WTC11 (cell line): Measurements from ENCODE around the gene TMEM266. TPM values are rescaled to one million over a fixed set of nuclear protein-coding genes. Genes with fewer than 3 reads are reported as not detected.

Experiments
- ATAC-seq: fragments of 200-7000 bp; cut with Tn5 transposase; 2 replicates; pipeline ENCODE4 v1.10.0; 2021; ENCODE audit warnings: mild to moderate bottlenecking, moderate library complexity
- CTCF ChIA-PET: fragments of 300-600 bp; sonication (Branson Sonifier 250); formaldehyde crosslinking; loops from one replicate; lab custom pipeline; 2021; ENCODE audit warnings: antibody characterized with exemption; lab: Charles Lee
- POLR2A ChIA-PET: fragments of 350-600 bp; sonication (Branson Sonifier 250); formaldehyde crosslinking; loops from one replicate; lab custom pipeline; 2021; ENCODE audit warnings: antibody characterized with exemption; lab: Charles Lee
- DNase-seq: peaks from one replicate; pipeline ENCODE4 v3.0.0; 2021; ENCODE audit warnings: low spot score
- H3K27ac Mint-ChIP-seq: 2 replicates; pipeline ENCODE4 v1.8.0; 2021; ENCODE audit warnings: mixed read lengths
- H3K27me3 Mint-ChIP-seq: 2 replicates; pipeline ENCODE4 v1.8.0; 2021; ENCODE audit warnings: low read depth, mild to moderate bottlenecking, moderate library complexity, mixed read lengths
- H3K36me3 Mint-ChIP-seq: 2 replicates; pipeline ENCODE4 v1.8.0; 2021; ENCODE audit warnings: mixed read lengths
- H3K4me1 Mint-ChIP-seq: 2 replicates; pipeline ENCODE4 v1.8.0; 2022; ENCODE audit warnings: mixed read lengths
- H3K4me3 Mint-ChIP-seq: 2 replicates; pipeline ENCODE4 v1.8.0; 2021; ENCODE audit warnings: mild to moderate bottlenecking, moderate library complexity, mixed read lengths
- H3K9me3 Mint-ChIP-seq: 2 replicates; pipeline ENCODE4 v1.8.0; 2021; ENCODE audit warnings: mixed read lengths
- ATF6 ChIP-seq: sonication (generic); formaldehyde crosslinking; IDR thresholded peaks from 2 replicates; pipeline ENCODE4 v1.8.1; 2023; ENCODE audit warnings: mild to moderate bottlenecking, missing genetic modification reagents
- GRHL2 ChIP-seq: fragments of 250-450 bp; sonication (Bioruptor Pico); IDR thresholded peaks from 2 replicates; pipeline ENCODE4 v1.8.0; 2022; ENCODE audit warnings: mild to moderate bottlenecking, moderate library complexity; ENCODE audit not compliant: insufficient replicate concordance, severe bottlenecking
- GTF2I ChIP-seq: fragments of 250-450 bp; sonication (Bioruptor Pico); conservative IDR thresholded peaks from 2 replicates; pipeline ENCODE4 v1.4.0; 2021; ENCODE audit warnings: mild to moderate bottlenecking
- MYBL2 ChIP-seq: sonication (generic); formaldehyde crosslinking; IDR thresholded peaks from 2 replicates; pipeline ENCODE4 v1.8.1; 2023; ENCODE audit warnings: mild to moderate bottlenecking, moderate library complexity, missing genetic modification reagents
- NFATC4 ChIP-seq: fragments of 250-450 bp; sonication (Bioruptor Pico); IDR thresholded peaks from 2 replicates; pipeline ENCODE4 v1.9.0; 2021; ENCODE audit warnings: mild to moderate bottlenecking
- PRDM15 ChIP-seq: sonication (generic); formaldehyde crosslinking; IDR thresholded peaks from 2 replicates; pipeline ENCODE4 v1.8.0; 2022; ENCODE audit warnings: missing genetic modification reagents
- PREB ChIP-seq: sonication (generic); formaldehyde crosslinking; IDR thresholded peaks from 2 replicates; pipeline ENCODE4 v1.8.1; 2022; ENCODE audit warnings: mild to moderate bottlenecking, missing genetic modification reagents, moderate library complexity, borderline replicate concordance
- STAT6 ChIP-seq: sonication (generic); formaldehyde crosslinking; conservative IDR thresholded peaks from 2 replicates; pipeline ENCODE4 v1.8.1; 2023; ENCODE audit warnings: mild to moderate bottlenecking, low read depth, missing genetic modification reagents, moderate library complexity
- TEAD1 ChIP-seq: sonication (generic); formaldehyde crosslinking; IDR thresholded peaks from 2 replicates; pipeline ENCODE4 v1.8.0; 2022; ENCODE audit warnings: mild to moderate bottlenecking, missing genetic modification reagents
- TP53 ChIP-seq: sonication (generic); formaldehyde crosslinking; IDR thresholded peaks from 2 replicates; pipeline ENCODE4 v1.8.1; 2023; ENCODE audit warnings: mild to moderate bottlenecking, missing genetic modification reagents
- USF2 ChIP-seq: sonication (generic); formaldehyde crosslinking; IDR thresholded peaks from 2 replicates; pipeline ENCODE4 v1.8.1; 2023; ENCODE audit warnings: mild to moderate bottlenecking, missing genetic modification reagents, moderate library complexity
- ZNF121 ChIP-seq: sonication (generic); formaldehyde crosslinking; IDR thresholded peaks from 2 replicates; pipeline ENCODE4 v1.8.0; 2023; ENCODE audit warnings: missing genetic modification reagents
- ZNF138 ChIP-seq: sonication (generic); formaldehyde crosslinking; conservative IDR thresholded peaks from 2 replicates; pipeline ENCODE4 v1.8.1; 2022; ENCODE audit warnings: mild to moderate bottlenecking, moderate library complexity, missing genetic modification reagents
- ZNF423 ChIP-seq: fragments of 250-450 bp; sonication (Bioruptor Pico); IDR thresholded peaks from 2 replicates; pipeline ENCODE4 v2.1.2; 2022; ENCODE audit warnings: mild to moderate bottlenecking, moderate library complexity
- ZNF532 ChIP-seq: fragments of 250-450 bp; sonication (Bioruptor Pico); IDR thresholded peaks from 2 replicates; pipeline ENCODE4 v1.9.0; 2021; ENCODE audit warnings: mild to moderate bottlenecking, borderline replicate concordance
- total RNA-seq: library from RNA; stranded (reverse); gene quantifications from 3 replicates; pipeline ENCODE4 v1.2.3, GENCODE V29; 2021

The TMEM266 gene
- total RNA-seq, 1 experiment from 2014 or later = 8.6 TPM

GRCh38 chr15:76073554-76073953 is 13.8 kb downstream of the TMEM266 start:
- no peaks in the 10 kb centered on the region for H3K27me3 Mint-ChIP-seq
- no peaks in the 10 kb centered on the region for H3K9me3 Mint-ChIP-seq
- ATAC-seq = no peak
- no peaks in the 10 kb centered on the region for H3K36me3 Mint-ChIP-seq
- no peak overlapping the region for H3K4me3 Mint-ChIP-seq
- H3K27ac Mint-ChIP-seq = no peak overlapping the region
- TF ChIP-seq PRDM15 (CRISPR knock-in tag) (no peak), ZNF121 (CRISPR knock-in tag) (no peak), TP53 (CRISPR knock-in tag) (no peak), TEAD1 (CRISPR knock-in tag) (no peak), ZNF532 (CRISPR knock-in tag) (no peak), STAT6 (CRISPR knock-in tag) (no peak), NFATC4 (CRISPR knock-in tag) (no peak), ATF6 (CRISPR knock-in tag) (no peak), MYBL2 (CRISPR knock-in tag) (no peak), PREB (CRISPR knock-in tag) (no peak), GRHL2 (no peak), ZNF423 (no peak), ZNF138 (no peak), USF2 (CRISPR knock-in tag) (no peak), GTF2I (CRISPR knock-in tag) (no peak)
- H3K4me1 Mint-ChIP-seq = peaks cover 5% of the 10 kb centered on the region
- no peak for DNase-seq
- ChIA-PET CTCF (no interaction called here), POLR2A (no interaction called here)
